PFSK-1 (cell line): ENCODE results near the gene RERE.

ENCODE experiments used
- FOXP2 ChIP-seq: optimal IDR thresholded peaks from 2 replicates; pipeline ENCODE3; 2011; ENCODE audit warnings: borderline replicate concordance, control low read depth, inconsistent platforms; ENCODE audit not compliant: insufficient read depth; ENCODE audit errors: extremely low read length, extremely low read depth
- POLR2AphosphoS5 ChIP-seq: IDR thresholded peaks from 2 replicates; pipeline ENCODE4 v1.6.1; 2012; ENCODE audit warnings: low read depth, mild to moderate bottlenecking, control low read depth, low read length, moderate library complexity
- SIN3A ChIP-seq: IDR thresholded peaks from 2 replicates; pipeline ENCODE4 v1.6.1; 2012; ENCODE audit warnings: mild to moderate bottlenecking, low read length, moderate library complexity, borderline replicate concordance; ENCODE audit not compliant: insufficient read depth
- TAF1 ChIP-seq: IDR thresholded peaks from 2 replicates; pipeline ENCODE4 v1.6.1; 2012; ENCODE audit warnings: low read length, control low read depth, borderline replicate concordance; ENCODE audit not compliant: insufficient read depth
- TF ChIP-seq, protein P1 (sequence below), 2 experiments: IDR thresholded peaks; 2 replicates each; pipeline versions ENCODE4 v1.6.1 to v1.8.0; 2011 to 2012; ENCODE audit warnings: low read depth in 2 of 2, low read length in 2 of 2, control low read depth in 1 of 2, inconsistent platforms in 1 of 2, mild to moderate bottlenecking in 1 of 2, moderate library complexity in 1 of 2; ENCODE audit not compliant: insufficient read depth in 1 of 2

RERE gene

DNA sequence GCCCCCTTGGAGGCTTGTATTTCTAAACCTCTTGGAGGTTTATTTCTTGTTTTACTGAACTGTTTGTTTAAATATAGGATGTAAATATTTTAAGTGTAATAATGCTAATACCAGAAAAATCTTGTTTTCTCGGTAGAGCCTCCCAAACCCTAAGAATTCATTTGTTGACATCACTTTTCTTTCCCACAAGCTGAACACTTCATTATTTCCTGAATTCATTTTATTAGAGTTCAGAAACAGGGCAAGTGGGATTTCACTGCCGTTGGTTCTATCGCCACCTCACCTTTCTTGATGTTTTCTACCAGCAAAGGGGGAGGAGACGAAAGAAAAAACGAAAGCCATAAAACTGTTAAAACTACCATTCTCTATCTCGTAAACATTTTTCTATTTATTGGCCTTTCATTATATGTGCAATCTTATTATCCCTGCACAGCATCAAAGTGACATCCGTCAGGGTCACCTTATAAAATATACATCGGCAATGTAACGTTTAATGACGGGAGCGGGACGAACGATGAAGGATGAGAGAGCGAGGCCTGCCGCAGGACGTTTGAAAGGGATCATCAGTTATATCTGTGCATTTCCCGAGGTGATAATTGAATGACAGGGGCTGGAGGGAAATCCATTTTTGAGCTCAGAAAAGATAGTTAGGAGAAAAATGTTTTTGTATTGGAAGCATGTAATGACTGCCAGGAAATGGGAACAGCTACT is 440.0 kb downstream of the RERE start:
- TF ChIP-seq POLR2AphosphoS5 (no peak), SIN3A (no peak), TAF1 (no peak), FOXP2 (no peak)
- TF ChIP-seq, protein P1, sequence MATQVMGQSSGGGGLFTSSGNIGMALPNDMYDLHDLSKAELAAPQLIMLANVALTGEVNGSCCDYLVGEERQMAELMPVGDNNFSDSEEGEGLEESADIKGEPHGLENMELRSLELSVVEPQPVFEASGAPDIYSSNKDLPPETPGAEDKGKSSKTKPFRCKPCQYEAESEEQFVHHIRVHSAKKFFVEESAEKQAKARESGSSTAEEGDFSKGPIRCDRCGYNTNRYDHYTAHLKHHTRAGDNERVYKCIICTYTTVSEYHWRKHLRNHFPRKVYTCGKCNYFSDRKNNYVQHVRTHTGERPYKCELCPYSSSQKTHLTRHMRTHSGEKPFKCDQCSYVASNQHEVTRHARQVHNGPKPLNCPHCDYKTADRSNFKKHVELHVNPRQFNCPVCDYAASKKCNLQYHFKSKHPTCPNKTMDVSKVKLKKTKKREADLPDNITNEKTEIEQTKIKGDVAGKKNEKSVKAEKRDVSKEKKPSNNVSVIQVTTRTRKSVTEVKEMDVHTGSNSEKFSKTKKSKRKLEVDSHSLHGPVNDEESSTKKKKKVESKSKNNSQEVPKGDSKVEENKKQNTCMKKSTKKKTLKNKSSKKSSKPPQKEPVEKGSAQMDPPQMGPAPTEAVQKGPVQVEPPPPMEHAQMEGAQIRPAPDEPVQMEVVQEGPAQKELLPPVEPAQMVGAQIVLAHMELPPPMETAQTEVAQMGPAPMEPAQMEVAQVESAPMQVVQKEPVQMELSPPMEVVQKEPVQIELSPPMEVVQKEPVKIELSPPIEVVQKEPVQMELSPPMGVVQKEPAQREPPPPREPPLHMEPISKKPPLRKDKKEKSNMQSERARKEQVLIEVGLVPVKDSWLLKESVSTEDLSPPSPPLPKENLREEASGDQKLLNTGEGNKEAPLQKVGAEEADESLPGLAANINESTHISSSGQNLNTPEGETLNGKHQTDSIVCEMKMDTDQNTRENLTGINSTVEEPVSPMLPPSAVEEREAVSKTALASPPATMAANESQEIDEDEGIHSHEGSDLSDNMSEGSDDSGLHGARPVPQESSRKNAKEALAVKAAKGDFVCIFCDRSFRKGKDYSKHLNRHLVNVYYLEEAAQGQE (IDR thresholded peaks at IDR 0.05; ENCODE audit: insufficient read depth in 1 of 2, low read depth in 2 of 2, low read length in 2 of 2) = no peak

DNA sequence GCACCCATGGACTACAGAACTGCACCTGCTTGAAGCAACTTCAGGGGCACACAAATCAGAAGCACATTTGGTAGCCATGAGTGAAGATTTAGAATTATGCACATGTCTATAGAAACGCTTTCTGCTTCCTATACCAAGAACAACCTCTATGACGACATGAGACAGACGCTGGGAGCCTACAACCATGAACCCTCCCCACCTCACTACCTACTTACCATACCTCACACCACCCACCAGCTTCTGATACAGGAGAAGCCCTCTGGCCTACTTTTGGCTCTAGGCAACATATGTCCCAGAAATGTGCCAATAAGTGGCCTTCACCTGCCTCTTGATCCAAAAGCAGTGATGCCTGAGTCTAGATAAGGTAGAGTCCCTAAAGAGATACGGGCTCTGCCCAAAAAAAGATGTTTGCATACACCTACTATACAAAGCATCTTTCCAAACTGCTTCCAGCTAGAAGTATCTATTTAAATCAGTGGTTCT is 441.0 kb downstream of the RERE start:
- TF ChIP-seq SIN3A (no peak), FOXP2 (no peak), POLR2AphosphoS5 (no peak), TAF1 (no peak)
- TF ChIP-seq, protein P1 (IDR thresholded peaks at IDR 0.05; ENCODE audit: insufficient read depth in 1 of 2, low read depth in 2 of 2, low read length in 2 of 2) = no peak

DNA sequence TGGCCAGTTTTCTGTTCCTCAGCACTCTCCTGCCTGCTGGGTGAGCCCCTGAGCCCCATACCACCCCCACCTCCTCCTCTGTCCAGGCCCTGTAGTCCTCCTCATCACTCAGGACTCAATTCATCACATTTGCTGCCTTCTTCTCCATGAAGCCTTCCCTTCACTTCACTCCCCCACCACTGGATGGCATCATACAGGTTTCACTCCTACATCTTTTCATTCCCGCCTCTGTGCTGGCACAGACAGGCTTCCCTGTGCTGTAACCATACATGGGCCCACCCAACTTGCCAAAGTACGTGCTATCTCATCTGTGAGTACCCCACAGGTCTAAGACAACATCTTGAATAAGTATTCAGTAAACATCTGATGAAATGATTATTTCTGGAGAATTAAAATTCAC is 442.6 kb downstream of the RERE start:
- TF ChIP-seq FOXP2 (no peak), POLR2AphosphoS5 (no peak), TAF1 (no peak), SIN3A (no peak)
- TF ChIP-seq, protein P1 (IDR thresholded peaks at IDR 0.05; ENCODE audit: insufficient read depth in 1 of 2, low read depth in 2 of 2, low read length in 2 of 2) = no peak

DNA sequence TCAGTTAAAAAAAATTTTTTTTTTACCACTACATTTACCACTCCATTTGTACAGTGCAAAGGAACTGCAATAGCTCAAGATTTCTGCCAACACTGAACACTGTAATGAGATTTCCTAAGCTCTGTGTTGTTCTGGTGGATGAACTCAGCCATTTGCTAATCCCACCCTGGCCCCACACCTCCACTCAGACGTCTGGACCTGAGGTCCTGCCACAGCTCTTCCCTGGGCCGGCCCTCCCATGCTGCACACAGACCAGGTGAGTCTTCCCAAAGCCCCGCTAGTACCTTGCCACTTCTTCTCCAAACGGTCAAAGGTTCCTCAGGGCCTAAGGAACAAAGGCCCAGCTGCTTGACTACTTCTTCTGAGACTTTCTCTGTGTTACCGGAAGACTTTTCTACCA is 443.1 kb downstream of the RERE start:
- TF ChIP-seq POLR2AphosphoS5 (no peak), TAF1 (no peak), SIN3A (no peak), FOXP2 (no peak)
- TF ChIP-seq, protein P1 (IDR thresholded peaks at IDR 0.05; ENCODE audit: insufficient read depth in 1 of 2, low read depth in 2 of 2, low read length in 2 of 2) = no peak
